ENCODE data around the gene MYO5C.

Gene MYO5C

GRCh38 chr15:52328680-52329079, 33.1 kb upstream of the MYO5C start:
- no peak overlapping the region for H3K4me3 ChIP-seq (ENCODE audit: low read depth, low read length)
- no peak for DNase-seq (ENCODE audit: low read depth)
- TF ChIP-seq, protein P1, sequence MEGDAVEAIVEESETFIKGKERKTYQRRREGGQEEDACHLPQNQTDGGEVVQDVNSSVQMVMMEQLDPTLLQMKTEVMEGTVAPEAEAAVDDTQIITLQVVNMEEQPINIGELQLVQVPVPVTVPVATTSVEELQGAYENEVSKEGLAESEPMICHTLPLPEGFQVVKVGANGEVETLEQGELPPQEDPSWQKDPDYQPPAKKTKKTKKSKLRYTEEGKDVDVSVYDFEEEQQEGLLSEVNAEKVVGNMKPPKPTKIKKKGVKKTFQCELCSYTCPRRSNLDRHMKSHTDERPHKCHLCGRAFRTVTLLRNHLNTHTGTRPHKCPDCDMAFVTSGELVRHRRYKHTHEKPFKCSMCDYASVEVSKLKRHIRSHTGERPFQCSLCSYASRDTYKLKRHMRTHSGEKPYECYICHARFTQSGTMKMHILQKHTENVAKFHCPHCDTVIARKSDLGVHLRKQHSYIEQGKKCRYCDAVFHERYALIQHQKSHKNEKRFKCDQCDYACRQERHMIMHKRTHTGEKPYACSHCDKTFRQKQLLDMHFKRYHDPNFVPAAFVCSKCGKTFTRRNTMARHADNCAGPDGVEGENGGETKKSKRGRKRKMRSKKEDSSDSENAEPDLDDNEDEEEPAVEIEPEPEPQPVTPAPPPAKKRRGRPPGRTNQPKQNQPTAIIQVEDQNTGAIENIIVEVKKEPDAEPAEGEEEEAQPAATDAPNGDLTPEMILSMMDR (IDR thresholded peaks at IDR 0.05; ENCODE audit: insufficient read depth, low read depth, low read length, missing control alignments): no peak

DNA sequence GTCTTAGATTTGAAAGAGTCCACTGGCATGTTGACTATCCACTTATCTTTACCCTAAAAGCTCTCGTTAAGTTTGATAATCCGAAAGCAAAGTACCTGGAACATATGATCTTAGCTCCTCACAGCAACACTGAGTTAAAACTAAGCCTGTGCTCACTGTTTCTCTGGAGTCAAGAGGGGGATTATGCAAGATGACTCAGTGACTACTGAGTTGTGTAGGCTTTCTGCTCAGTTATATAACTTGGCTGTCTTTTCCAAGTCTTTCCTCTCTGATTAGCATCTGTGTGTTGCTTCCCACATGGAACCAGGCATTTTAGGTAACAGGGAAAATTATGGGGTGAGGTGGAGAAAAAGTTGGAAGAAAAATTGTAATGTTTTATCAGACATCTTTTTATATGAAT, 31.2 kb upstream of the MYO5C start:
- TF ChIP-seq, protein P1 (IDR thresholded peaks at IDR 0.05; ENCODE audit: insufficient read depth, low read depth, low read length, missing control alignments): no peak
- DNase-seq (ENCODE audit: low read depth): no peak
- no peak overlapping the region for H3K4me3 ChIP-seq (ENCODE audit: low read depth, low read length)

GRCh38 chr15:52324109-52324508, 28.5 kb upstream of the MYO5C start:
- H3K4me3 ChIP-seq (ENCODE audit: low read depth, low read length): no peak overlapping the region
- DNase-seq (ENCODE audit: low read depth): no peak
- TF ChIP-seq, protein P1 (IDR thresholded peaks at IDR 0.05; ENCODE audit: insufficient read depth, low read depth, low read length, missing control alignments): no peak

DNA sequence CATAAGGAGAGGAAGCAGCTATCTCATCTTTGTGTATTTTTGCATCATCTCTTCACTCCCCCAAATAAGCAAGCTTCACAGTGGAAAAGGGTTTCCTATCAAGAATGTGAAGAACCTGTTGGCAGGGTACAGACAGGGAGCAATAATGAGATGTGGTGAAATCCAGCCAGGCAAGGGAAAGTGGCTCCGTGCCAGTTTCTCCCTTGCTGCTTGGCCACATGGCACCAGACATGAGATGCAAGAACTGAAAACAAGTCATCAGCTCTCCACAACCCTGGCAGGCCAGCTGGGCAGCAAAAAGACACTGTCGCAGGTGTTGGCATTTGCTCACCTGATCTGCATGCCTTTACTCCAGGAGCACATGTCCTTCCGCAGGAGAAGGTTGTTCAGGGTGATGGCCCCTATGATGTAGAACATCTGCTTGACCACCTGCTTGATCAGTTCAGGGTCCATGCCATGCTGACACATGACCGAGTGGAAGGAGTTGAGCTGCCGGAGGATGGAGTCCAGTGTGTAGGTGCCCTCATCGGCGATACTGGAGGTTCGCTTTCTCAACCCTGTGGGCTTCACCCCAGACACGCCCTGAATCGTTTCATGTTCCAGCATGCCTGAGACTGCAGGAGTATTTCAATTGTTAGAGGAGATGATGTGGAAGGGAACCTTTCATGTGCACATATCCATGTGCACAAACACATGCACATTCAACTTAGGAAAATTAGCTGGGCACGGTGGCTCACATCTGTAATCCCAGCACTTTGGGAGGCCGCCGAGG, 23.3 kb upstream of the MYO5C start:
- no peak overlapping the region for H3K4me3 ChIP-seq (ENCODE audit: low read depth, low read length)
- no peak for DNase-seq (ENCODE audit: low read depth)
- TF ChIP-seq, protein P1 (IDR thresholded peaks at IDR 0.05; ENCODE audit: insufficient read depth, low read depth, low read length, missing control alignments): no peak

- DNase-seq (ENCODE audit: low read depth): no peak
- H3K4me3 ChIP-seq (ENCODE audit: low read depth, low read length): no peak overlapping the region
- TF ChIP-seq, protein P1 (IDR thresholded peaks at IDR 0.05; ENCODE audit: insufficient read depth, low read depth, low read length, missing control alignments): no peak
Measured at GRCh38 chr15:52317688-52318087, 22.1 kb upstream of the MYO5C start.

- no peak for DNase-seq (ENCODE audit: low read depth)
- TF ChIP-seq, protein P1 (IDR thresholded peaks at IDR 0.05; ENCODE audit: insufficient read depth, low read depth, low read length, missing control alignments): no peak
- no peak overlapping the region for H3K4me3 ChIP-seq (ENCODE audit: low read depth, low read length)
Measured at GRCh38 chr15:52317022-52317421, 21.4 kb upstream of the MYO5C start.

- TF ChIP-seq, protein P1 (IDR thresholded peaks at IDR 0.05; ENCODE audit: insufficient read depth, low read depth, low read length, missing control alignments): no peak
- DNase-seq (ENCODE audit: low read depth): peak; percentile 80
- no peak overlapping the region for H3K4me3 ChIP-seq (ENCODE audit: low read depth, low read length)
Measured at GRCh38 chr15:52309154-52309548, 13.5 kb upstream of the MYO5C start.

Data from GM12865 (cell line).